Mammary epithelial cell (primary cell): Measurements from ENCODE around the gene QPCT.

Experiments
- CTCF ChIP-seq, 2 donors: IDR thresholded peaks in 1 of 2; conservative IDR thresholded peaks in 1 of 2; 2 replicates each; pipeline ENCODE4 v1.5.1; 2011 to 2012; ENCODE audit warnings: inconsistent platforms in 2 of 2, low read length in 2 of 2, mild to moderate bottlenecking in 2 of 2, control low read depth in 1 of 2, low read depth in 1 of 2; ENCODE audit not compliant: insufficient read depth in 1 of 2; ENCODE audit errors: extremely low read depth in 1 of 2
- EZH2 ChIP-seq: IDR thresholded peaks from 2 replicates; pipeline ENCODE4 v1.6.1; 2012; ENCODE audit warnings: low read length, inconsistent platforms, borderline replicate concordance

GRCh38 chr2:37300146-37300545 is 44.3 kb upstream of the QPCT start:
- TF ChIP-seq CTCF (conservative IDR thresholded peaks at IDR 0.05 in 1 of 2, IDR thresholded peaks at IDR 0.05 in 1 of 2; ENCODE audit: extremely low read depth in 1 of 2, insufficient read depth in 1 of 2, low read depth in 1 of 2, low read length in 2 of 2), result no peak
- TF ChIP-seq EZH2, result no peak
